WTC11 (cell line): ENCODE results near the gene TMEM132E. TPM values are rescaled to one million over a fixed set of nuclear protein-coding genes. Genes with fewer than 3 reads are reported as not detected.

ENCODE experiments used
- ATAC-seq: fragments of 200-7000 bp; cut with Tn5 transposase; 2 replicates; pipeline ENCODE4 v1.10.0; 2021; ENCODE audit warnings: mild to moderate bottlenecking, moderate library complexity
- CTCF ChIA-PET: fragments of 300-600 bp; sonication (Branson Sonifier 250); formaldehyde crosslinking; loops from one replicate; lab custom pipeline; 2021; ENCODE audit warnings: antibody characterized with exemption; lab: Charles Lee
- POLR2A ChIA-PET: fragments of 350-600 bp; sonication (Branson Sonifier 250); formaldehyde crosslinking; loops from one replicate; lab custom pipeline; 2021; ENCODE audit warnings: antibody characterized with exemption; lab: Charles Lee
- DNase-seq: peaks from one replicate; pipeline ENCODE4 v3.0.0; 2021; ENCODE audit warnings: low spot score
- H3K27ac Mint-ChIP-seq: 2 replicates; pipeline ENCODE4 v1.8.0; 2021; ENCODE audit warnings: mixed read lengths
- H3K27me3 Mint-ChIP-seq: 2 replicates; pipeline ENCODE4 v1.8.0; 2021; ENCODE audit warnings: low read depth, mild to moderate bottlenecking, moderate library complexity, mixed read lengths
- H3K36me3 Mint-ChIP-seq: 2 replicates; pipeline ENCODE4 v1.8.0; 2021; ENCODE audit warnings: mixed read lengths
- H3K4me1 Mint-ChIP-seq: 2 replicates; pipeline ENCODE4 v1.8.0; 2022; ENCODE audit warnings: mixed read lengths
- H3K4me3 Mint-ChIP-seq: 2 replicates; pipeline ENCODE4 v1.8.0; 2021; ENCODE audit warnings: mild to moderate bottlenecking, moderate library complexity, mixed read lengths
- H3K9me3 Mint-ChIP-seq: 2 replicates; pipeline ENCODE4 v1.8.0; 2021; ENCODE audit warnings: mixed read lengths
- AFF4 ChIP-seq: sonication (generic); formaldehyde crosslinking; IDR thresholded peaks from 2 replicates; pipeline ENCODE4 v1.8.1; 2023; ENCODE audit warnings: mild to moderate bottlenecking, missing genetic modification reagents, borderline replicate concordance
- ATF2 ChIP-seq: sonication (generic); formaldehyde crosslinking; IDR thresholded peaks from 2 replicates; pipeline ENCODE4 v1.8.1; 2022; ENCODE audit warnings: low read depth, missing genetic modification reagents, borderline replicate concordance
- CREB1 ChIP-seq: sonication (generic); formaldehyde crosslinking; IDR thresholded peaks from 2 replicates; pipeline ENCODE4 v1.8.0; 2023; ENCODE audit warnings: mild to moderate bottlenecking, missing genetic modification reagents
- ELF4 ChIP-seq: sonication (generic); formaldehyde crosslinking; IDR thresholded peaks from 2 replicates; pipeline ENCODE4 v1.8.1; 2022; ENCODE audit warnings: low read depth, mild to moderate bottlenecking, moderate library complexity, missing genetic modification reagents
- EMX1 ChIP-seq: fragments of 250-450 bp; sonication (Bioruptor Pico); IDR thresholded peaks from 2 replicates; pipeline ENCODE4 v1.8.0; 2021; ENCODE audit warnings: mild to moderate bottlenecking
- GTF2I ChIP-seq: fragments of 250-450 bp; sonication (Bioruptor Pico); conservative IDR thresholded peaks from 2 replicates; pipeline ENCODE4 v1.4.0; 2021; ENCODE audit warnings: mild to moderate bottlenecking
- RELA ChIP-seq: sonication (generic); formaldehyde crosslinking; IDR thresholded peaks from 2 replicates; pipeline ENCODE4 v1.8.1; 2022; ENCODE audit warnings: missing genetic modification reagents, mild to moderate bottlenecking, borderline replicate concordance
- ZNF121 ChIP-seq: sonication (generic); formaldehyde crosslinking; IDR thresholded peaks from 2 replicates; pipeline ENCODE4 v1.8.0; 2023; ENCODE audit warnings: missing genetic modification reagents
- ZNF232 ChIP-seq: sonication (generic); formaldehyde crosslinking; IDR thresholded peaks from 2 replicates; pipeline ENCODE4 v1.8.0; 2022; ENCODE audit warnings: mild to moderate bottlenecking, missing genetic modification reagents
- ZNF416 ChIP-seq: fragments of 250-450 bp; sonication (Bioruptor Pico); IDR thresholded peaks from 2 replicates; pipeline ENCODE4 v1.9.0; 2021; ENCODE audit warnings: mild to moderate bottlenecking, inconsistent platforms
- total RNA-seq: library from RNA; stranded (reverse); gene quantifications from 3 replicates; pipeline ENCODE4 v1.2.3, GENCODE V29; 2021
- TF ChIP-seq, protein P1 (sequence below): sonication (generic); formaldehyde crosslinking; IDR thresholded peaks from 2 replicates; pipeline ENCODE4 v1.8.0; 2023; ENCODE audit warnings: missing genetic modification reagents, mild to moderate bottlenecking, borderline replicate concordance
- TF ChIP-seq, protein P2 (sequence below): sonication (generic); formaldehyde crosslinking; conservative IDR thresholded peaks from 2 replicates; pipeline ENCODE4 v1.8.1; 2022; ENCODE audit warnings: mild to moderate bottlenecking, missing genetic modification reagents
- TF ChIP-seq, protein P3 (sequence below): sonication (generic); formaldehyde crosslinking; IDR thresholded peaks from 2 replicates; pipeline ENCODE4 v1.8.1; 2023; ENCODE audit warnings: mild to moderate bottlenecking, moderate library complexity, missing genetic modification reagents
- TF ChIP-seq, protein P4 (sequence below): sonication (generic); formaldehyde crosslinking; IDR thresholded peaks from 2 replicates; pipeline ENCODE4 v1.8.1; 2022; ENCODE audit warnings: low read depth, mild to moderate bottlenecking, moderate library complexity, missing genetic modification reagents, borderline replicate concordance
- TF ChIP-seq, protein P5 (sequence below): fragments of 200-600 bp; IDR thresholded peaks from 2 replicates; pipeline ENCODE4 v1.8.0; 2022; ENCODE audit warnings: antibody characterized with exemption
- TF ChIP-seq, protein P6 (sequence below): sonication (generic); formaldehyde crosslinking; IDR thresholded peaks from 2 replicates; pipeline ENCODE4 v1.8.0; 2023; ENCODE audit warnings: missing genetic modification reagents
- TF ChIP-seq, protein P7 (sequence below): fragments of 250-450 bp; sonication (Bioruptor Pico); IDR thresholded peaks from 2 replicates; pipeline ENCODE4 v2.1.2; 2022; ENCODE audit warnings: mild to moderate bottlenecking, moderate library complexity

The TMEM132E gene
- total RNA-seq, 1 experiment from 2014 or later, result 1.2 TPM

GRCh38 chr17:34668206-34668605, 88.8 kb downstream of the TMEM132E start (continued):
- TF ChIP-seq, protein P1, sequence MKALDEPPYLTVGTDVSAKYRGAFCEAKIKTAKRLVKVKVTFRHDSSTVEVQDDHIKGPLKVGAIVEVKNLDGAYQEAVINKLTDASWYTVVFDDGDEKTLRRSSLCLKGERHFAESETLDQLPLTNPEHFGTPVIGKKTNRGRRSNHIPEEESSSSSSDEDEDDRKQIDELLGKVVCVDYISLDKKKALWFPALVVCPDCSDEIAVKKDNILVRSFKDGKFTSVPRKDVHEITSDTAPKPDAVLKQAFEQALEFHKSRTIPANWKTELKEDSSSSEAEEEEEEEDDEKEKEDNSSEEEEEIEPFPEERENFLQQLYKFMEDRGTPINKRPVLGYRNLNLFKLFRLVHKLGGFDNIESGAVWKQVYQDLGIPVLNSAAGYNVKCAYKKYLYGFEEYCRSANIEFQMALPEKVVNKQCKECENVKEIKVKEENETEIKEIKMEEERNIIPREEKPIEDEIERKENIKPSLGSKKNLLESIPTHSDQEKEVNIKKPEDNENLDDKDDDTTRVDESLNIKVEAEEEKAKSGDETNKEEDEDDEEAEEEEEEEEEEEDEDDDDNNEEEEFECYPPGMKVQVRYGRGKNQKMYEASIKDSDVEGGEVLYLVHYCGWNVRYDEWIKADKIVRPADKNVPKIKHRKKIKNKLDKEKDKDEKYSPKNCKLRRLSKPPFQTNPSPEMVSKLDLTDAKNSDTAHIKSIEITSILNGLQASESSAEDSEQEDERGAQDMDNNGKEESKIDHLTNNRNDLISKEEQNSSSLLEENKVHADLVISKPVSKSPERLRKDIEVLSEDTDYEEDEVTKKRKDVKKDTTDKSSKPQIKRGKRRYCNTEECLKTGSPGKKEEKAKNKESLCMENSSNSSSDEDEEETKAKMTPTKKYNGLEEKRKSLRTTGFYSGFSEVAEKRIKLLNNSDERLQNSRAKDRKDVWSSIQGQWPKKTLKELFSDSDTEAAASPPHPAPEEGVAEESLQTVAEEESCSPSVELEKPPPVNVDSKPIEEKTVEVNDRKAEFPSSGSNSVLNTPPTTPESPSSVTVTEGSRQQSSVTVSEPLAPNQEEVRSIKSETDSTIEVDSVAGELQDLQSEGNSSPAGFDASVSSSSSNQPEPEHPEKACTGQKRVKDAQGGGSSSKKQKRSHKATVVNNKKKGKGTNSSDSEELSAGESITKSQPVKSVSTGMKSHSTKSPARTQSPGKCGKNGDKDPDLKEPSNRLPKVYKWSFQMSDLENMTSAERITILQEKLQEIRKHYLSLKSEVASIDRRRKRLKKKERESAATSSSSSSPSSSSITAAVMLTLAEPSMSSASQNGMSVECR (CRISPR knock-in tag), result no peak
- TF ChIP-seq GTF2I (CRISPR knock-in tag), result no peak

DNA sequence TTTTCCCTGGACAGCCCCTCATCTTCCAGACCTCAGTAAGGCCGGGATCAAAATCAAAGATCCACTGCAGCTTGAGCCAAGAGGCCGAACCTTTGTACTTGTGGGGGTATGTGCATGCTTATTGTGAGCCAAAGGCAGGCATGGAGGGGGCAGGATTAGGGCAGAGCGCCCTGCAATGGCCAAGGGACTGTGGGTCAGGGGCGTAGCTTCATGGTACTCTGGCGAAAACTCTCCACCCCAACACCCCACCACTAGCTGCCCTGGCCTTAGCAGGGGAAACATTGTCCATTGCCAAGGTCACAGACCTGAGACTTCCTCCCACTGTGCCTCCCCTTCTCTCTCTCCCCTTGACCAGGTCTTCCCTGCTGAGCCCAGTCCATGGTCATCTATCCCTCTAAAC, 90.1 kb downstream of the TMEM132E start:
- CTCF ChIA-PET, result interaction anchor here (1.5 kb wide), 1 partner anchor 127 kb away, joined by 5 read pairs; no protein-coding TSS in a partner anchor
- no peaks in the 10 kb centered on the region for H3K9me3 Mint-ChIP-seq
- H3K4me3 Mint-ChIP-seq, result no peak overlapping the region
- peaks cover 36% of the 10 kb centered on the region for H3K4me1 Mint-ChIP-seq
- H3K27ac Mint-ChIP-seq, result no peak overlapping the region
- TF ChIP-seq ZNF121 (CRISPR knock-in tag) (no peak), CREB1 (CRISPR knock-in tag) (no peak), EMX1 (CRISPR knock-in tag) (no peak), RELA (CRISPR knock-in tag) (no peak), AFF4 (no peak), ELF4 (no peak), ZNF232 (no peak), ATF2 (no peak), ZNF416 (CRISPR knock-in tag) (no peak)
- TF ChIP-seq, protein P2, sequence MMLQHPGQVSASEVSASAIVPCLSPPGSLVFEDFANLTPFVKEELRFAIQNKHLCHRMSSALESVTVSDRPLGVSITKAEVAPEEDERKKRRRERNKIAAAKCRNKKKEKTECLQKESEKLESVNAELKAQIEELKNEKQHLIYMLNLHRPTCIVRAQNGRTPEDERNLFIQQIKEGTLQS (CRISPR knock-in tag), result no peak
- TF ChIP-seq, protein P3, sequence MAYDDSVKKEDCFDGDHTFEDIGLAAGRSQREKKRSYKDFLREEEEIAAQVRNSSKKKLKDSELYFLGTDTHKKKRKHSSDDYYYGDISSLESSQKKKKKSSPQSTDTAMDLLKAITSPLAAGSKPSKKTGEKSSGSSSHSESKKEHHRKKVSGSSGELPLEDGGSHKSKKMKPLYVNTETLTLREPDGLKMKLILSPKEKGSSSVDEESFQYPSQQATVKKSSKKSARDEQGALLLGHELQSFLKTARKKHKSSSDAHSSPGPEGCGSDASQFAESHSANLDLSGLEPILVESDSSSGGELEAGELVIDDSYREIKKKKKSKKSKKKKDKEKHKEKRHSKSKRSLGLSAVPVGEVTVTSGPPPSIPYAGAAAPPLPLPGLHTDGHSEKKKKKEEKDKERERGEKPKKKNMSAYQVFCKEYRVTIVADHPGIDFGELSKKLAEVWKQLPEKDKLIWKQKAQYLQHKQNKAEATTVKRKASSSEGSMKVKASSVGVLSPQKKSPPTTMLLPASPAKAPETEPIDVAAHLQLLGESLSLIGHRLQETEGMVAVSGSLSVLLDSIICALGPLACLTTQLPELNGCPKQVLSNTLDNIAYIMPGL (CRISPR knock-in tag), result no peak
- TF ChIP-seq, protein P4, sequence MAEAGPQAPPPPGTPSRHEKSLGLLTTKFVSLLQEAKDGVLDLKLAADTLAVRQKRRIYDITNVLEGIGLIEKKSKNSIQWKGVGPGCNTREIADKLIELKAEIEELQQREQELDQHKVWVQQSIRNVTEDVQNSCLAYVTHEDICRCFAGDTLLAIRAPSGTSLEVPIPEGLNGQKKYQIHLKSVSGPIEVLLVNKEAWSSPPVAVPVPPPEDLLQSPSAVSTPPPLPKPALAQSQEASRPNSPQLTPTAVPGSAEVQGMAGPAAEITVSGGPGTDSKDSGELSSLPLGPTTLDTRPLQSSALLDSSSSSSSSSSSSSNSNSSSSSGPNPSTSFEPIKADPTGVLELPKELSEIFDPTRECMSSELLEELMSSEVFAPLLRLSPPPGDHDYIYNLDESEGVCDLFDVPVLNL (CRISPR knock-in tag), result no peak
- TF ChIP-seq, protein P5, sequence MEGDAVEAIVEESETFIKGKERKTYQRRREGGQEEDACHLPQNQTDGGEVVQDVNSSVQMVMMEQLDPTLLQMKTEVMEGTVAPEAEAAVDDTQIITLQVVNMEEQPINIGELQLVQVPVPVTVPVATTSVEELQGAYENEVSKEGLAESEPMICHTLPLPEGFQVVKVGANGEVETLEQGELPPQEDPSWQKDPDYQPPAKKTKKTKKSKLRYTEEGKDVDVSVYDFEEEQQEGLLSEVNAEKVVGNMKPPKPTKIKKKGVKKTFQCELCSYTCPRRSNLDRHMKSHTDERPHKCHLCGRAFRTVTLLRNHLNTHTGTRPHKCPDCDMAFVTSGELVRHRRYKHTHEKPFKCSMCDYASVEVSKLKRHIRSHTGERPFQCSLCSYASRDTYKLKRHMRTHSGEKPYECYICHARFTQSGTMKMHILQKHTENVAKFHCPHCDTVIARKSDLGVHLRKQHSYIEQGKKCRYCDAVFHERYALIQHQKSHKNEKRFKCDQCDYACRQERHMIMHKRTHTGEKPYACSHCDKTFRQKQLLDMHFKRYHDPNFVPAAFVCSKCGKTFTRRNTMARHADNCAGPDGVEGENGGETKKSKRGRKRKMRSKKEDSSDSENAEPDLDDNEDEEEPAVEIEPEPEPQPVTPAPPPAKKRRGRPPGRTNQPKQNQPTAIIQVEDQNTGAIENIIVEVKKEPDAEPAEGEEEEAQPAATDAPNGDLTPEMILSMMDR, result no peak
- TF ChIP-seq, protein P6, sequence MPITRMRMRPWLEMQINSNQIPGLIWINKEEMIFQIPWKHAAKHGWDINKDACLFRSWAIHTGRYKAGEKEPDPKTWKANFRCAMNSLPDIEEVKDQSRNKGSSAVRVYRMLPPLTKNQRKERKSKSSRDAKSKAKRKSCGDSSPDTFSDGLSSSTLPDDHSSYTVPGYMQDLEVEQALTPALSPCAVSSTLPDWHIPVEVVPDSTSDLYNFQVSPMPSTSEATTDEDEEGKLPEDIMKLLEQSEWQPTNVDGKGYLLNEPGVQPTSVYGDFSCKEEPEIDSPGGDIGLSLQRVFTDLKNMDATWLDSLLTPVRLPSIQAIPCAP (CRISPR knock-in tag), result no peak
- TF ChIP-seq, protein P7, sequence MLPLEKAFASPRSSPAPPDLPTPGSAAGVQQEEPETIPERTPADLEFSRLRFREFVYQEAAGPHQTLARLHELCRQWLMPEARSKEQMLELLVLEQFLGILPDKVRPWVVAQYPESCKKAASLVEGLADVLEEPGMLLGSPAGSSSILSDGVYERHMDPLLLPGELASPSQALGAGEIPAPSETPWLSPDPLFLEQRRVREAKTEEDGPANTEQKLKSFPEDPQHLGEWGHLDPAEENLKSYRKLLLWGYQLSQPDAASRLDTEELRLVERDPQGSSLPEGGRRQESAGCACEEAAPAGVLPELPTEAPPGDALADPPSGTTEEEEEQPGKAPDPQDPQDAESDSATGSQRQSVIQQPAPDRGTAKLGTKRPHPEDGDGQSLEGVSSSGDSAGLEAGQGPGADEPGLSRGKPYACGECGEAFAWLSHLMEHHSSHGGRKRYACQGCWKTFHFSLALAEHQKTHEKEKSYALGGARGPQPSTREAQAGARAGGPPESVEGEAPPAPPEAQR (CRISPR knock-in tag), result no peak
- no peak for DNase-seq
- peaks cover 3% of the 10 kb centered on the region; the same call in 1 of the 2 replicates for H3K27me3 Mint-ChIP-seq
- ATAC-seq, result no peak
- H3K36me3 Mint-ChIP-seq, result no peaks in the 10 kb centered on the region
- POLR2A ChIA-PET, result no interaction called here
